Natural killer cell (primary cell): Measurements from ENCODE around the gene MYL5. TPM values are rescaled to one million over a fixed set of nuclear protein-coding genes. Genes with fewer than 3 reads are reported as not detected.

Experiments
- ATAC-seq, 3 donors: fragments of 150-1000 bp in 2 of 3; fragments of 200-7000 bp in 1 of 3; cut with Tn5 transposase; 1 replicate in 1 of 3; 2 replicates in 2 of 3; pipeline ENCODE4 v1.10.0; 2021; ENCODE audit warnings: mild to moderate bottlenecking in 2 of 3, moderate library complexity in 2 of 3
- DNase-seq, 2 donors: peaks; one replicate each; pipeline versions ENCODE4 v3.0.0 to v3.0.0-alpha.2; 2013 to 2021; ENCODE audit warnings: mixed read lengths in 1 of 2
- H3K27ac ChIP-seq: one replicate; pipeline ENCODE4 v1.5.1; 2013; ENCODE audit warnings: mild to moderate bottlenecking, low read length
- H3K27me3 ChIP-seq: one replicate; pipeline ENCODE4 v1.6.1; 2013; ENCODE audit warnings: low read length; ENCODE audit not compliant: control insufficient read depth, insufficient read depth
- H3K36me3 ChIP-seq: one replicate; pipeline ENCODE4 v1.6.1; 2013; ENCODE audit warnings: low read length; ENCODE audit not compliant: control insufficient read depth, insufficient read depth
- H3K4me1 ChIP-seq: one replicate; pipeline ENCODE4 v1.6.1; 2013; ENCODE audit warnings: low read length; ENCODE audit not compliant: control insufficient read depth, insufficient read depth
- H3K4me3 ChIP-seq: one replicate; pipeline ENCODE4 v1.5.1; 2013; ENCODE audit warnings: low read length
- H3K9me3 ChIP-seq: one replicate; pipeline ENCODE4 v1.6.1; 2013; ENCODE audit warnings: low read length; ENCODE audit not compliant: control insufficient read depth, insufficient read depth
- H3K27ac Mint-ChIP-seq, 2 donors: one replicate each; pipeline ENCODE4 v1.8.0; 2022; ENCODE audit warnings: mild to moderate bottlenecking in 2 of 2, mixed read lengths in 2 of 2, moderate library complexity in 1 of 2
- H3K27me3 Mint-ChIP-seq, 2 donors: one replicate each; pipeline ENCODE4 v1.8.0; 2022; ENCODE audit warnings: low read depth in 2 of 2, mixed read lengths in 2 of 2
- H3K36me3 Mint-ChIP-seq: one replicate; pipeline ENCODE4 v1.8.0; 2022; ENCODE audit warnings: mixed read lengths
- H3K4me1 Mint-ChIP-seq, 2 donors: one replicate each; pipeline ENCODE4 v1.8.0; 2022; ENCODE audit warnings: mixed read lengths in 2 of 2
- H3K4me3 Mint-ChIP-seq: one replicate; pipeline ENCODE4 v1.8.0; 2022; ENCODE audit warnings: mild to moderate bottlenecking, moderate library complexity, mixed read lengths
- H3K9me3 Mint-ChIP-seq, 2 donors: one replicate each; pipeline ENCODE4 v1.8.0; 2022; ENCODE audit warnings: mixed read lengths in 2 of 2
- CTCF ChIP-seq: fragments of 200-600 bp; IDR thresholded peaks from one replicate; pipeline ENCODE4 v1.8.0; 2022; ENCODE audit warnings: antibody characterized with exemption
- WGBS: methylation state at CpG from one replicate; pipeline ENCODE4 v1.1.7; 2013; ENCODE audit warnings: missing lambda C conversion rate; ENCODE audit not compliant: insufficient coverage; 5-methylcytosine and 5-hydroxymethylcytosine counted together
- intact Hi-C: fragments of 100-400 bp; cut with micrococcal nuclease; formaldehyde crosslinking; loops from one replicate; pipeline ENCODE4 v1.14.2; 2022
- total RNA-seq, 4 donors: library from RNA; stranded (reverse); fragments of 120-200 nt in 1 of 4; gene quantifications; one replicate each; pipeline versions ENCODE4 v1.2.3 to v1.2.4, GENCODE V29; 2013 to 2022

MYL5 gene
- total RNA-seq, 3 donors from 2014 or later (not counting 1 experiment from before 2014, with no cell fraction given) = 23.4 to 39.5 (median 30.1) TPM

- ATAC-seq = no peak
- intact Hi-C loops = loop anchor here (2.0 kb wide), 1 partner anchor 23 kb away; no protein-coding TSS in a partner anchor
- H3K4me3 Mint-ChIP-seq = no peak overlapping the region
Observed at GRCh38 chr4:703336-704197, 29.2 kb downstream of the MYL5 start.

GRCh38 chr4:704198-704891 is 30.0 kb downstream of the MYL5 start:
- no peak for ATAC-seq
- no peaks in the 10 kb centered on the region for H3K9me3 Mint-ChIP-seq
- Histone ChIP-seq H3K9me3 (no peaks in the 10 kb centered on the region), H3K27me3 (no peaks in the 10 kb centered on the region), H3K4me1 (peaks cover 39% of the 10 kb centered on the region), H3K4me3 (no peak overlapping the region), H3K36me3 (no peaks in the 10 kb centered on the region), H3K27ac (no peak overlapping the region)
- no peaks in the 10 kb centered on the region for H3K27me3 Mint-ChIP-seq
- H3K27ac Mint-ChIP-seq = peak overlapping the region in 1 of 2 donors; percentile 91
- H3K4me3 Mint-ChIP-seq = peak overlapping the region; percentile 87
- intact Hi-C loops = loop anchor here (2.0 kb wide), 1 partner anchor 24 kb away; no protein-coding TSS in a partner anchor
- H3K4me1 Mint-ChIP-seq = peaks cover 9 to 30% of the 10 kb centered on the region in 2 donors
- WGBS = 96% methylated on average over 46 of the region's 46 CpGs
- H3K36me3 Mint-ChIP-seq = no peaks in the 10 kb centered on the region
- DNase-seq = no peak
- no peak for TF ChIP-seq CTCF

More at GRCh38 chr4:703336-704197, 29.2 kb downstream of the MYL5 start:
- no peaks in the 10 kb centered on the region for H3K36me3 Mint-ChIP-seq
- Histone ChIP-seq H3K4me1 (peaks cover 46% of the 10 kb centered on the region), H3K27me3 (no peaks in the 10 kb centered on the region), H3K4me3 (no peak overlapping the region), H3K36me3 (no peaks in the 10 kb centered on the region), H3K27ac (no peak overlapping the region), H3K9me3 (no peaks in the 10 kb centered on the region)
- H3K27ac Mint-ChIP-seq = no peak overlapping the region
- 92% methylated on average over 10 of the region's 10 CpGs for WGBS
- DNase-seq = no peak
- H3K27me3 Mint-ChIP-seq = no peaks in the 10 kb centered on the region
- no peaks in the 10 kb centered on the region for H3K9me3 Mint-ChIP-seq
- H3K4me1 Mint-ChIP-seq = peaks cover 7 to 29% of the 10 kb centered on the region in 2 donors
- no peak for TF ChIP-seq CTCF

- intact Hi-C loops = loop anchor here (2.0 to 5.0 kb wide), 2 partner anchors 24 to 77 kb away; no protein-coding TSS in a partner anchor
- peak overlapping the region; percentile 68 to 91 for H3K27ac Mint-ChIP-seq
- peak overlapping the region; percentile 87 for H3K4me3 Mint-ChIP-seq
- peaks cover 34% of the 10 kb centered on the region for H3K4me1 ChIP-seq
- H3K36me3 ChIP-seq = no peaks in the 10 kb centered on the region
- H3K27me3 ChIP-seq = no peaks in the 10 kb centered on the region
- peak overlapping the region; percentile 61 for H3K27ac ChIP-seq
- TF ChIP-seq CTCF = no peak
- no peak for ATAC-seq
- H3K4me3 ChIP-seq = peak overlapping the region; percentile 49
- WGBS = 96% methylated on average over 1 of the region's 1 CpG
- no peaks in the 10 kb centered on the region for H3K9me3 ChIP-seq
- no peaks in the 10 kb centered on the region for H3K27me3 Mint-ChIP-seq
- H3K36me3 Mint-ChIP-seq = no peaks in the 10 kb centered on the region
- DNase-seq = no peak
- peaks cover 7 to 32% of the 10 kb centered on the region in 2 donors for H3K4me1 Mint-ChIP-seq
- no peaks in the 10 kb centered on the region for H3K9me3 Mint-ChIP-seq
Observed at GRCh38 chr4:704971-705277, 30.6 kb downstream of the MYL5 start.
